Epithelial cell of proximal tubule (primary cell): ENCODE measurements around the gene NLRP12. TPM values are rescaled to one million over a fixed set of nuclear protein-coding genes. Genes with fewer than 3 reads are reported as not detected.
A peak's percentile ranks its signal among the peaks of the same experiment; 100 is the strongest.

Source experiments
- DNase-seq: peaks from one replicate; pipeline ENCODE4 v3.0.0-alpha.2; 2011; ENCODE audit warnings: low read depth
- H3K4me3 ChIP-seq: 2 replicates; pipeline ENCODE4 v1.5.1; 2011; ENCODE audit warnings: low read depth, mild to moderate bottlenecking, low read length
- CTCF ChIP-seq: conservative IDR thresholded peaks from 2 replicates; pipeline ENCODE4 v1.5.1; 2012; ENCODE audit warnings: low read depth, mild to moderate bottlenecking, low read length
- total RNA-seq: library from RNA; depleted of rRNA; stranded (reverse); fragments of >200 nt; gene quantifications from 2 replicates; pipeline ENCODE4 v1.2.3, GENCODE V29; 2015

The NLRP12 gene
- total RNA-seq, 1 donor from 2014 or later: not detected

GRCh38 chr19:53810187-53810546, 13.9 kb downstream of the NLRP12 start:
- DNase-seq: no peak
- no peak overlapping the region for H3K4me3 ChIP-seq

GRCh38 chr19:53809518-53810186, 14.5 kb downstream of the NLRP12 start:
- DNase-seq: no peak
- TF ChIP-seq CTCF: no peak
- H3K4me3 ChIP-seq: no peak overlapping the region

More at GRCh38 chr19:53810187-53810546, 13.9 kb downstream of the NLRP12 start:
- TF ChIP-seq CTCF: no peak

GRCh38 chr19:53808710-53809125, 15.4 kb downstream of the NLRP12 start:
- DNase-seq: no peak
- H3K4me3 ChIP-seq: no peak overlapping the region
- TF ChIP-seq CTCF: peak; percentile 46

GRCh38 chr19:53801257-53801656, 22.9 kb downstream of the NLRP12 start:
- no peak for TF ChIP-seq CTCF
- no peak for DNase-seq
- H3K4me3 ChIP-seq: no peak overlapping the region

- TF ChIP-seq CTCF: no peak
- no peak overlapping the region for H3K4me3 ChIP-seq
- DNase-seq: no peak
Measured at GRCh38 chr19:53795019-53795418, 29.1 kb downstream of the NLRP12 start.

- peak; percentile 13 for DNase-seq
- TF ChIP-seq CTCF: peak; percentile 87
- no peak overlapping the region for H3K4me3 ChIP-seq
Measured at GRCh38 chr19:53792721-53793433, 31.2 kb downstream of the NLRP12 start.
